GM19193 (cell line): Measurements from ENCODE around the gene CMIP.

Experiments used
- POLR2A ChIP-seq: IDR thresholded peaks from 4 replicates; pipeline ENCODE4 v1.6.1; 2011; ENCODE audit not compliant: insufficient read depth, insufficient read length; ENCODE audit errors: extremely low read depth

Gene CMIP

DNA sequence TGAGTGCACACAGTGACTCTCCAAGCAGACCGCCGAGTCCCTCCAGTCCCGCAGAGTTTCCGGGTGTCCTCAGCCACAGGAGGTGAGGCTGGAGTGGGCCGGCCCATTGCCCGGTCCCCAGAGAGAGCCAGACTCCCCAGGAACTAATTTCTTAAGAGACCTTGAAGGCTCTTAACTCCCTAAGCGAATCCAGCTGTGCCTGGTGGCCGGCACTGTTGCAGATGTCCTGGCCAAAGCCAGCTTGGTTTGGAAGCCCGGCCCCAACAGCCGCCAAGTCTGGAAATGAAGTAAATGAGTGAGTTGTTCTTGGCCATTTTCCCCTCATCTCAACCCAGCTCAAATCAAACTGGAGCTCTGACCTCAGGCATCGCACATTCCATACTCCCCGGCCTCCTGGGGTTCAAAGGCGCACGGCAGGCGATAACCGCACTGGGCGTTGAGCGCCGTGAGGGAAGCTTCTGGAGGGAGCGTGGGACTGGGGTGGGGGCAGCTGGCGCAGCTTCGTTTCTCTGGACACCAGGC lies 42.0 kb downstream of the CMIP start:
- no peak for TF ChIP-seq POLR2A

DNA sequence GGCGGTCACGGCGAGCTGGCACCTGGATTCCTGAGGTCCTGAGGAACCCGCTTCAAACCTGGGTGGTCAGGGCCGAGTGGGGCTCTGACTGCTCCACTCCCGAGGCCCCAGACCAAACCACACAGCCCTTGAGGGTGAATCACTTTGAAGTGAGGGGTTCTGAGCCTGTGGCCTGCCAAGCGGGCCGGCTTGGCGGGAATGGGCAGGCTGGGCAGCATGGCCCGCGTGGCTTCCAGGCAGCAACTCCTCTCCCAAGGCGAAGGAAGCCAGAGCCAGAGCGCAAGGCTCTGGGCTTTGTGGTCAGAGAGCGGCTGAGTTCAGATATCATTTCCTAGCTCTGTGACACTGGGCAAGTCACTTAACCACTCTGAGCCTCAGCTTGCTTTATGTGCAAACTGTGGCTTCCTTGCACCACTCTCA lies 42.7 kb downstream of the CMIP start:
- TF ChIP-seq POLR2A = no peak

DNA sequence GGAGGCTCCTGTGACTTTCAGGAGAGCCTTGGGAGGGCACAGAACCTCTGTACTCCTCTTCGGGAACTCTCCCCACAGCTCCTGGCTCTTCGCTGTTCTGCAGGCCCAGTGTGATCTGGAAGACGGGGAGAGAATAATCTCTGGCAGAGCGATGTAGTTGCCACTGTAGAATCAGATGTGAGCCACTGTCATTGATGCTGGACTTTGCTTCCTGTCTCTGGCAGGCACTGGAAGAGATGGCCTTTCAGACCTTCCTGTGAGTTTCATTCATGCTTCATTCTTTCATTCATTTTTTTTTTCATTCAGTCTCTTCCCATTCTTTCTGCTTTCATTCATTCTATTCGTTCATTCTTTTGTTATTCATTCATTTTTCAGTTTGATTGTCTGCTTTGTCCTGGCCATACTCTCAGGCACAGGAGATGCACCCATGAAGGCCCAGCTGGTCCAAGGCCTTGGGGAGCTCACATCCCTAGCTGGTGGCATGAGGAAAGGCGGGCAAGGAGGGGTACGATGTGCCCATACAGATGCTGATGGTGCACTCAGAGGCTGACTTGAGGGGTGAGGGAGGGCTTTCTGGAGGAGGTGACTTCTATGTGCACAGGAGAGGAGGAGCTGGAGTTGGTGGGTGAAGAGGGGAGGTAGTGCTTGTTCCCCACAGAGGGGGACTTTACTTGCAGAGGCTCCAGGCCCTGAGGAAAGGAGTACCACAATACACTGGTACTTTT lies 44.2 kb downstream of the CMIP start:
- TF ChIP-seq POLR2A = no peak

DNA sequence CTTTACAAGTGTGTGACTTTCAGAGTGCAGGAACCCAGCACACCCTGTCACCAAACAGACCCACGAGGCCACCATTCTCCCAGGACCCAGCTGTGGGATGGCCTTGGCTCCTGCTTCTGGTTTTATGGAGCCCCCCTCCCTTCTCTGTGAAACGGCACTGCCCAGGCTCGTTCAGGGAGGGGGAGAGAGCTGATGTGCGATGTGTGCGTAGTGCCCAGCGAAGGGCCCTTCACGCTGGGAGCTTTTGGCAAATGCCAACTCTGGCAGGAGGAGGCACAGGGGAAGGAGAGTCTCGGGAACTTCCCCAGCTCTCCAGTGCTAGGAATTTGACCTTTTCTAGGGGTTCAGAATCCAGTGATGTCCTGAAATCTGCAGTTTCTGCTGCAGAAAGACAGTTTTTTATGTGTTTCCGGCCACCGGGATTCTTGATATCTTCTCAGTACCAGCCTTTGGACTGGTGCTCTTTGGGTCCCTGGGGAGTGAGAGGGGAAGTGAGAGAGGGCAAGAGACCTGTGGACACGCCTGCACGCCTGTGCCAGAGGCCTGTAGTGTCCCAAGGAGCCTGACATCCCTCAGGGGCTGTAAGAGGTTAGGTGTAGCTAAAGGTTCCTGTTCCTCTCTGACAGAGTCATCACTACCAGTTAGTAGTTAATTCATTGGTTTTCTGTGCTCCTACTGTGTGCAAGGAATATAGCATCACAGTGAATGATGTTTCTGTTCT lies 45.1 kb downstream of the CMIP start:
- no peak for TF ChIP-seq POLR2A

DNA sequence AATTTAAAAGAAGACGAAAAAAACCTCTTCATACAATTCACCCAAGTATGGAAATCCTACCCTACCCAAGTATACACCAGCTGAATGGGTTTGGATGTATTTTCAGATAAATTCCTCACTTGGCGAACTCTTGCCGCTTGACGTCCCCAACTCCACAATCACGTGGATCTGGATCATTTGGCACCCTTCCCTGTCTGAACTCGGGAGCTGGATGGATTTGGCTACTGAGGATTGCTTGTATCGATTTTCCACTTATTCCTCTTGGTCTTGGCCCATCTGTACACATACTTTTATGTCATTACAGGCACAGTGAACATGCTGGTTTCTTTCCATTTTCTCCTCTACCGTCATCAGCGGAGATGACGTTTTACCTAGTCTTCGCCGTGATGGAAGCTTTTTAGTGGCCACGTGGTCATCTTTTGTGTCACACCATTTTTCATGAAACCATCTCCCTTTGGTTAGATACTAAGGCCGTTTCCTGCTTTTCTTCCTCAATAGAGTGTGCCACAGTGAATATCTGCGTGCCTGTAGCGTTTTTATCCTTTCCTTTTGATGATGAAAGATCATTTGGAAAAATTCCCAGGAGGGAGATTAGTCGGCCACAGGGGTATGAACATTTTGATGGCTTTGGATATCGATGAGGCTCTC lies 47.1 kb downstream of the CMIP start:
- no peak for TF ChIP-seq POLR2A

DNA sequence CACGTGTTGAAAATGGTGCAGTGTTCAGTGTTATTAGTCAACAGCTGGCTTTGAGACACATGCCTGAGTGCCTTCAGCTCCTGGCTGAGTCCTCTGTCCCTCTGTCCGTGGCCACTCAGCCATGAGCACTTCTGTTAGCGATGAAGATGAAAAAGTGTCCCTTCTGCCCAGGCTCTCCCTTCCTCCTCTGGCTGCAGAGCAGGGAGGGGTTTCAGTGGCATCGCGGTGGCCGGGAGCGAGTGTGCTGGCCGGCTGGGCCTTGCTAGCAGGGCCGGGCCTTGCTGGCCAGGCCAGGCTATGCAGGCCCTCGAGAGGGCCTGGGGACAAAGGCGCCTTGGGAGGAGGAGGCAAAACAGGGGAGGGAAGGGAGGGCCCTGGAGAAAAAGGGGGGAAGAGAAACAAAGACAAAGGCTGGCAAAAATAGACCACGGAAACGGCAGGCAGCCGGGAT lies 47.7 kb downstream of the CMIP start:
- TF ChIP-seq POLR2A = no peak

DNA sequence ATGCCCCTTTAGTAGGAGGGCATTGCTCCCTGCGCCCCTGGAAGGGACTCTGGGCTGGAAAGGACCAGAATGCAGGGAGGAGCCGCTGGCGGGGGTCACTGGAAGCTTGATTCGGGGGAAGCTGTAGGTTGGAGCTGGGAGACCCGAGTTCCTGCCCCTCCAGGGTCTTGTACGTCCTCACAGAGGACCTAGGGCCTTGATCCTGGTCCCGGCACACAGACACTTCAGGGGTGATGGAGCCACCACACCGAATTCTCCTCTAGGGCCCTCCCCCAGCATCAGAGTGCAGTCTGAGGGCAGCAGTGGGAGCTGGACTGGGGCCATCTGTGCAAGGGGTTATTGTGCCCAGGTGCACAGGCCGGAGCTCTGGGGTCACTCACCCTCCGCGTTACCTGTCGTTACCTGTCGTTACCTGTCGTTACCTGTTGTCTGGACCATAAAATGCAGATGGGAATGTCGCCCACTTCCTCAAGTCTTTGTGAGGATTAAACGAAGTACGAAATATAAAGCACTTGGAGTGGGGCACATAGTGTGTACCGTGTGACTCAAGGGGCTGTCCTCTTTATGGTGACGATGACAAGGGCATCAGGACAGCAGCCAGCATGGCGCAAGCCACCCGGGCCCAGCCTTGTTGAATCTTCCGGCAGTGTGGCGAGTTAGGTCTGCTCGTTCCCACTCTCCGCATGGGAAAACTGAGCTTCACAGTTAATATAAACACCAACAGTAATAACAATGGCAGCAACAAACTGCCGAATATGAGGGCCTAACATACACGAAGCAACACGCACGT lies 48.6 kb downstream of the CMIP start:
- TF ChIP-seq POLR2A = no peak

DNA sequence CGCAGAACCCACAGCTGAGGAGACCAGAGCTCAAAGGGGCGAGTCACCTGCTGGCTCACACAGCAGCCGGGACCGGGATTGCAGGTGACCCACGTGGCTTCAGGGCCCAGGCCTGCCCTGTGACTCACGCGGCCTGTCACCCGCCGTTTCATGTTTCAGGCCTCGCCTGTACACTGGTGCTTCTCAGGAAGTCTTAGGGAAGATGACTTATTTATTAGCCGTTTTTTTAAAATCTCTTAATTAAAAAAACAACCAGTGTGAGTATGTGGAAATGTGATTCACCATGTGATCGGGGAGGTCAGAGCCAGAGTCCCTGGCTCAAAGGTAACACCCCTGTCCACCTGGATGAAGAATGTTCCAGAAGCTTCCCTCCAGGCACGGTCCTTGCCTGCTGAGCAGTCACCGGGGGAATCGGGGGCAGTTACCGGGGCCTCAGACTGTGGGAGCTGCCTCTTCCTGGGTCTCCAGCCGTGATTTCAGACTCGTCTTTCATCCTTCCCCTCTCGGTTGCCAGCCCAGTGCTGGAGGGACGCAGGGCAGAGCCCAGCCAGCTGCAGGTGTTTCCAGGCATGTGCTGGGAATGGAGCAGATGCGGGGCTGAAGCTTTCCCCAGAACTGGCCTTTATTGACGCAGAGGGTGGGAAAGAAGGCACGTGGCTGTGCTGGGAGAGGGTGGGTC lies 49.3 kb downstream of the CMIP start:
- no peak for TF ChIP-seq POLR2A

DNA sequence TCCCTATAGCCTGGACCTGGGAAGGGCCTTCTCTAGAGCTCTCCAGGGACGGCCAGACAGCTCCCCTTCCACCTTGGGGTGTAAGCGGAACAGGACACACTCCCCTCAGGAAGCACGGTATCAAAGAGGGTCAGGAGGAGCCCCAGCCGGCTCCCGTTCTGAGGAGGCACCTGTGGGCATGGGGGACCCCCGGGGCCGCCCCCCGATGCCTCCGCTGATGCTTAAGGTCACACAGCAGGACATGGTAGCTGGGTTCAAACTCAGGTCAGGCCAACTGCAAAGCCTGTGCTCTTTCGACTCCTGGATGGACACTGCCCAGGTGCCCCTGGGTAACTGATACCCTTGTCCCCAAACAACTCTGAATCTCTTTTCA lies 49.8 kb downstream of the CMIP start:
- no peak for TF ChIP-seq POLR2A

DNA sequence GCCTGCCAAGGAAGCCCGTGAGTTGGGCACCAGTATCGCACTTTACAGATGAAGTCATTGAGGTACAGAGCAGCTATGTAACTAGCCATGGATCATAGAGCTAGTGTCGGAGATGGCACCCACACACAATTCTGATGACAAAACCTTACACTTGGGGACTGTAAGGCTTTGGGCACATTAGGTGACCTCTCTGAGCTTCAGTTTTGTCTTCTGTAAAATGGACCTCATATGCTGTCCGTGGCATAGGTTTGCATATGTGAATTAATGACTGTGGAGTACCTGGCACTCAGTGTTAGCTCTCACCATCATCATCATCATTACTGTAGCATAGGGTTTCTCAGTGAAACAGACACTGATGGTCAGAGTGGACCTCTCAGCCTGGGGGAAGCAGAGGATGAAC lies 50.3 kb downstream of the CMIP start:
- TF ChIP-seq POLR2A = no peak

DNA sequence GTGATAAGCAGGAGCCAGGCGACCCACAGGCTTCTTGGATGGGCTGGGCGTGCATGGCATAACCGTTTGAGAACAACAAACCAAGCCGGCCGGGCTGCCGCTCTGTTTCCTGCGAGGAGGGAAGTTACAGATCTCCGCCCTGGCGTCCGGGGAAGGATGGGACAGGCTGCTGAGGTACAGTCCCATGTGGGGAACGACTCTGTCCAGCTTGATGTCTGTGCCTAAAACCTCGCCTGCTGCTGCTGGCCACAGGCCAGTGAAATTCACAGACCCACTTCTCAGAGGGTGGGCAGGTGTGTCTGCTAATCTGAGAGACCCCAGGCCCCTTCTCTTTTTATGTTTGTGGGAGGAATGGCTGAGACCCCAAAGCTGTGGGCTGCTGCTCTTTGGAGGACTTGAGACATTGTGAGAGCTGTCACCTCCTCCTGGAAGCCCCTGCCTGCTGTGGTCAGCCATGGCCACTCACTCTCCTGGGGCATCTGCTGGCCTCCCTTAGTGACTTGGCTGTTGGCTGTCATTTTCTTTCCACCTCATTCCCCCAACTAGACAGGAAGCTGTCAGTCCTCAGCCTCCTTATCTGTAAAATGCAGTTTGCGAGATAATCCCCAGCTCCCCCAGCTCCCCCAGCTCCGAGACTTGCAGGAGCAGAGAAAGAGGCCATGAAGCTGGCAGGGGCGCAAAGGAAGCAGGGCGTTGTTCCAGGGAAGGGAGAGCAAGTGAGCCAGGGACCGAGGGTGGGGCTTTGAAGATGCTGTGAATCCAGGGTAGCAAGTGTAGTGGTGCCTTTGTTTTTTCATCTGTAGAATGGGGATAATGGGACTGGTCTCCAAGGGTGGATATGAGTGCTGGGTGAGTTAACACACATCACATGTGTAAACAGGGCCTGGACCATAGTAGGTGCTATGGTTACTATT lies 51.0 kb downstream of the CMIP start:
- no peak for TF ChIP-seq POLR2A

DNA sequence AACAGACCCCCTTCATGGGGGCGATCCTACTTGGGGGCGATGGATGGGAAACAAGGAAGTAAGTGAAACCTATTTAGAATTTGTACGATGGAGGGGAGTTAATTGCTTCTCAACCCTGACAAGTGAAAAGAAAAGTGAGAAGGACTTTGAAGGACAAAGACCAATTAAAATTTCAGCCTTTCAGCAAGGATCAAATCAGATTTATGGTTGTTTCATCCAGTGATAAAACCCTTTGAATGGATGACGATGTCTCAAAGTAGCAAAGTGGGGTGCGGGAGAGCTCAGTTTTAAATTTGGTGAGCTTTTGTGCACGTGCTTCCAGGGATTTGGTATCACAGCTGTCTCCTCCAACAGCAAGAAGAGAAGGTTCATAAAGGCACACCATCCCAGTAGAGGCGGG lies 51.7 kb downstream of the CMIP start:
- no peak for TF ChIP-seq POLR2A

DNA sequence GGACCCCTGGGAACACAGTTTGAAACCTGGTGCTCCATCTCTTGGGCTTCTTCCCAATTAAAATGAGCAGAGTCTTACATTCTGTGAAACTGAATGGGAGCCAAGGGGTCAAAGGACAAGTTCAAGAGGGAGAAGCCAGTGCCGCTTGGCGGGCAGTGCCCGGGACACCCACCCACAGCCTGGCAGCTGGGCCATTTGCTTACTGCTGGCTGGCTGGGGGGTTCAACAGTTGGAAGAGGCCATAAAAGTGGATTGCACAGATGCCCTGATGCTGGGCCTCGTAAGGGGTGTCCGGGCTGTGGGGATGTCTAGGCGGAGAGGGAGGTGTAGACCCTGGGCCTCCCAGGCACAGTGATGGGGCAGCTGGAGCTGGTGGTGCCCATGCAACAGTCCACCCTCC lies 52.1 kb downstream of the CMIP start:
- no peak for TF ChIP-seq POLR2A
